ENCODE results near the gene KDM7A. TPM values are rescaled to one million over a fixed set of nuclear protein-coding genes. Genes with fewer than 3 reads are reported as not detected.
"Not testable (repeated sequence)": the region's sequence is repeated elsewhere in the genome, so short reads cannot be mapped to it uniquely, and the experiment has no call there.

Gene KDM7A
- polyA plus RNA-seq, 1 experiment: 3.8 TPM

DNA sequence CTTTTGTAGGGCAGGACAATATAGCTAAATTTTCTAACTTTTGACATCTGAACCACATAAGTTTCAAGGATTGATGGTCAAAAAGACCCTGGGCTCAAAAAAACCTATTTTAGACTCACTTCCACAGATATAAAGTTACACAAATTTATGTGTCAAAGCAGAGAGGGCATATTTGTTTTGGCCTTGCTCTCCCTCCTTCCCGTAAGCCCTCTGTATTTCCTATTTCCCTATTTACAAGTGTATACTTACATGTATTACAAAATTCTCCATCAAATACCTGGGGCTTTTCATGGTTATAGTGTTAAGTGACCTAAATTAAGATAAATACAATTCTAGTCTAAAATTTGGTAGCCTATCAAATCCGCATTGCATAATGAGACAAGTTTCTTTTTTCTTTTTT, 2.6 kb downstream of the KDM7A start:
- no peak overlapping the region for H3K4me3 ChIP-seq (ENCODE audit: low read depth, low read length)
- DNase-seq (ENCODE audit: low read depth, low spot score): no peak
- ChIA-PET POLR2A (no interaction called here), CTCF (interaction anchor here (0.6 to 1.6 kb wide), 2 partner anchors 152 to 749 kb away, joined by 3 to 4 read pairs; no protein-coding TSS in a partner anchor)
- H3K27me3 ChIP-seq (ENCODE audit: control insufficient read depth, insufficient read depth, low read length): peaks cover 2% of the 10 kb centered on the region
- H3K9me3 ChIP-seq (ENCODE audit: control insufficient read depth, insufficient read depth, low read length): no peaks in the 10 kb centered on the region
- no peak for TF ChIP-seq CTCF (IDR thresholded peaks at IDR 0.05; ENCODE audit: low read depth, low read length)
- no peak overlapping the region for H3K27ac ChIP-seq (ENCODE audit: low read depth, low read length)

- POLR2A ChIA-PET: no interaction called here
Measured at GRCh38 chr7:140170375-140170774, 6.4 kb downstream of the KDM7A start.

GRCh38 chr7:140168816-140169215, 8.0 kb downstream of the KDM7A start:
- H3K27me3 ChIP-seq (ENCODE audit: control insufficient read depth, insufficient read depth, low read length): no peaks in the 10 kb centered on the region
- H3K27ac ChIP-seq (ENCODE audit: low read depth, low read length): no peak overlapping the region
- POLR2A ChIA-PET: no interaction called here
- DNase-seq (ENCODE audit: low read depth, low spot score): no peak
- CTCF ChIA-PET: interaction anchor here (2.0 kb wide), 1 partner anchor 9 kb away, joined by 5 read pairs; the partner anchor contains the start of gene KDM7A
- H3K9me3 ChIP-seq (ENCODE audit: control insufficient read depth, insufficient read depth, low read length): no peaks in the 10 kb centered on the region
- TF ChIP-seq CTCF (IDR thresholded peaks at IDR 0.05; ENCODE audit: low read depth, low read length): no peak
- H3K4me3 ChIP-seq (ENCODE audit: low read depth, low read length): no peak overlapping the region

More at GRCh38 chr7:140170375-140170774, 6.4 kb downstream of the KDM7A start:
- DNase-seq (ENCODE audit: low read depth, low spot score): no peak
- no peak for TF ChIP-seq CTCF (IDR thresholded peaks at IDR 0.05; ENCODE audit: low read depth, low read length)
- Histone ChIP-seq H3K4me3 (ENCODE audit: low read depth, low read length) (no peak overlapping the region), H3K9me3 (ENCODE audit: control insufficient read depth, insufficient read depth, low read length) (no peaks in the 10 kb centered on the region), H3K27ac (ENCODE audit: low read depth, low read length) (no peak overlapping the region), H3K27me3 (ENCODE audit: control insufficient read depth, insufficient read depth, low read length) (no peaks in the 10 kb centered on the region)
- CTCF ChIA-PET: interaction anchor here (0.6 kb wide), 1 partner anchor 479 kb away, joined by 3 read pairs; no protein-coding TSS in a partner anchor

GRCh38 chr7:140165422-140165821, 11.4 kb downstream of the KDM7A start:
- Histone ChIP-seq H3K4me3 (ENCODE audit: low read depth, low read length) (no peak overlapping the region), H3K27me3 (ENCODE audit: control insufficient read depth, insufficient read depth, low read length) (no peaks in the 10 kb centered on the region), H3K9me3 (ENCODE audit: control insufficient read depth, insufficient read depth, low read length) (no peaks in the 10 kb centered on the region), H3K27ac (ENCODE audit: low read depth, low read length) (no peak overlapping the region)
- DNase-seq (ENCODE audit: low read depth, low spot score): peak; percentile 46
- no peak for TF ChIP-seq CTCF (IDR thresholded peaks at IDR 0.05; ENCODE audit: low read depth, low read length)
- ChIA-PET CTCF (no interaction called here), POLR2A (no interaction called here)

- H3K27me3 ChIP-seq (ENCODE audit: control insufficient read depth, insufficient read depth, low read length); H3K4me3 ChIP-seq (ENCODE audit: low read depth, low read length); H3K9me3 ChIP-seq (ENCODE audit: control insufficient read depth, insufficient read depth, low read length); H3K27ac ChIP-seq (ENCODE audit: low read depth, low read length); DNase-seq (ENCODE audit: low read depth, low spot score): not testable (repeated sequence)
- CTCF ChIA-PET: interaction anchor here (1.0 kb wide), 2 partner anchors 15 to 165 kb away, joined by 4 read pairs; no protein-coding TSS in a partner anchor
- POLR2A ChIA-PET: interaction anchor here (0.6 kb wide), 2 partner anchors 558 to 574 kb away, joined by 3 to 5 read pairs; no protein-coding TSS in a partner anchor
Measured at GRCh38 chr7:140162081-140162480, 14.7 kb downstream of the KDM7A start.
